ENCODE data around the gene UMOD.

The UMOD gene

GRCh38 chr16:20302389-20302788, 50.1 kb downstream of the UMOD start:
- no peak overlapping the region for H3K9ac ChIP-seq (ENCODE audit: low read length)
- no peaks in the 10 kb centered on the region for H4K20me1 ChIP-seq (ENCODE audit: insufficient read depth, low read length)
- H3K79me2 ChIP-seq (ENCODE audit: insufficient read depth, low read length), result no peaks in the 10 kb centered on the region
- H3K9me3 ChIP-seq (ENCODE audit: low read length), result no peaks in the 10 kb centered on the region
- no peak overlapping the region for H3K4me3 ChIP-seq (ENCODE audit: low read depth, low read length, poor library complexity, severe bottlenecking)
- no peak overlapping the region for H2AFZ ChIP-seq (ENCODE audit: low read length)
- no peaks in the 10 kb centered on the region for H3K4me1 ChIP-seq (ENCODE audit: insufficient read depth, low read length, severe bottlenecking)
- no peaks in the 10 kb centered on the region for H3K27me3 ChIP-seq (ENCODE audit: insufficient read depth, low read length)
- H3K9me2 ChIP-seq (ENCODE audit: low read depth, low read length), result no peaks in the 10 kb centered on the region
- no peak overlapping the region for H3K4me2 ChIP-seq (ENCODE audit: low read length)
- H3K27ac ChIP-seq (ENCODE audit: low read depth, low read length, poor library complexity, severe bottlenecking), result no peak overlapping the region
- H3F3A ChIP-seq (ENCODE audit: insufficient read depth, low read length), result no peaks in the 10 kb centered on the region
- TF ChIP-seq CTCF (IDR thresholded peaks at IDR 0.05; ENCODE audit: low read length), result no peak
- TF ChIP-seq EZH2 (IDR thresholded peaks at IDR 0.05; ENCODE audit: borderline replicate concordance, low read length), result no peak
- no peaks in the 10 kb centered on the region for H3K36me3 ChIP-seq (ENCODE audit: insufficient read depth, low read length)

GRCh38 chr16:20301840-20302239, 50.7 kb downstream of the UMOD start:
- no peak overlapping the region for H3K4me3 ChIP-seq (ENCODE audit: low read depth, low read length, poor library complexity, severe bottlenecking)
- H2AFZ ChIP-seq (ENCODE audit: low read length), result no peak overlapping the region
- H3F3A ChIP-seq (ENCODE audit: insufficient read depth, low read length), result no peaks in the 10 kb centered on the region
- no peaks in the 10 kb centered on the region for H4K20me1 ChIP-seq (ENCODE audit: insufficient read depth, low read length)
- no peak overlapping the region for H3K27ac ChIP-seq (ENCODE audit: low read depth, low read length, poor library complexity, severe bottlenecking)
- H3K27me3 ChIP-seq (ENCODE audit: insufficient read depth, low read length), result no peaks in the 10 kb centered on the region
- H3K9ac ChIP-seq (ENCODE audit: low read length), result no peak overlapping the region
- no peak overlapping the region for H3K4me2 ChIP-seq (ENCODE audit: low read length)
- no peaks in the 10 kb centered on the region for H3K9me3 ChIP-seq (ENCODE audit: low read length)
- no peaks in the 10 kb centered on the region for H3K4me1 ChIP-seq (ENCODE audit: insufficient read depth, low read length, severe bottlenecking)
- no peaks in the 10 kb centered on the region for H3K9me2 ChIP-seq (ENCODE audit: low read depth, low read length)
- no peak for TF ChIP-seq CTCF (IDR thresholded peaks at IDR 0.05; ENCODE audit: low read length)
- TF ChIP-seq EZH2 (IDR thresholded peaks at IDR 0.05; ENCODE audit: borderline replicate concordance, low read length), result no peak
- H3K79me2 ChIP-seq (ENCODE audit: insufficient read depth, low read length), result no peaks in the 10 kb centered on the region
- no peaks in the 10 kb centered on the region for H3K36me3 ChIP-seq (ENCODE audit: insufficient read depth, low read length)

GRCh38 chr16:20300312-20301097, 52.0 kb downstream of the UMOD start:
- H3K4me3 ChIP-seq (ENCODE audit: low read depth, low read length, poor library complexity, severe bottlenecking), result no peak overlapping the region
- H3F3A ChIP-seq (ENCODE audit: insufficient read depth, low read length), result no peaks in the 10 kb centered on the region
- no peak overlapping the region for H3K27ac ChIP-seq (ENCODE audit: low read depth, low read length, poor library complexity, severe bottlenecking)
- no peaks in the 10 kb centered on the region for H3K9me2 ChIP-seq (ENCODE audit: low read depth, low read length)
- H3K79me2 ChIP-seq (ENCODE audit: insufficient read depth, low read length), result no peaks in the 10 kb centered on the region
- H3K9me3 ChIP-seq (ENCODE audit: low read length), result no peaks in the 10 kb centered on the region
- H3K9ac ChIP-seq (ENCODE audit: low read length), result no peak overlapping the region
- no peak overlapping the region for H3K4me2 ChIP-seq (ENCODE audit: low read length)
- no peak overlapping the region for H2AFZ ChIP-seq (ENCODE audit: low read length)
- H4K20me1 ChIP-seq (ENCODE audit: insufficient read depth, low read length), result no peaks in the 10 kb centered on the region
- H3K27me3 ChIP-seq (ENCODE audit: insufficient read depth, low read length), result no peaks in the 10 kb centered on the region
- H3K4me1 ChIP-seq (ENCODE audit: insufficient read depth, low read length, severe bottlenecking), result no peaks in the 10 kb centered on the region
- H3K36me3 ChIP-seq (ENCODE audit: insufficient read depth, low read length), result no peaks in the 10 kb centered on the region
- peak; percentile 91 for TF ChIP-seq CTCF (IDR thresholded peaks at IDR 0.05; ENCODE audit: low read length)
- no peak for TF ChIP-seq EZH2 (IDR thresholded peaks at IDR 0.05; ENCODE audit: borderline replicate concordance, low read length)

All from OCI-LY1 (cell line).